Liver (tissue), 3 donors: Measurements from ENCODE around the gene ERBB3.

ENCODE experiments used
- FOXA1 ChIP-seq: IDR thresholded peaks from 2 replicates; pipeline ENCODE4 v1.6.1; 2016; ENCODE audit warnings: antibody characterized with exemption
- GABPA ChIP-seq, 2 donors: IDR thresholded peaks in 1 of 2; conservative IDR thresholded peaks in 1 of 2; 2 replicates each; pipeline ENCODE4 v1.6.1; 2016; ENCODE audit warnings: antibody characterized with exemption in 2 of 2, mild to moderate bottlenecking in 1 of 2, moderate library complexity in 1 of 2
- HNF4A ChIP-seq, 2 donors: conservative IDR thresholded peaks; 2 replicates each; pipeline ENCODE4 v1.6.1; 2016; ENCODE audit warnings: antibody characterized with exemption in 2 of 2, mild to moderate bottlenecking in 2 of 2
- HNF4G ChIP-seq: IDR thresholded peaks from 2 replicates; pipeline ENCODE4 v1.6.1; 2016; ENCODE audit warnings: antibody characterized with exemption
- JUND ChIP-seq, 2 donors: IDR thresholded peaks; 2 replicates each; pipeline ENCODE4 v1.6.1; 2016; ENCODE audit warnings: antibody characterized with exemption in 2 of 2
- MAX ChIP-seq: IDR thresholded peaks from 2 replicates; pipeline ENCODE4 v1.6.1; 2016; ENCODE audit warnings: antibody characterized with exemption
- RAD21 ChIP-seq, 2 donors: IDR thresholded peaks; 2 replicates each; pipeline ENCODE4 v1.6.1; 2016; ENCODE audit warnings: antibody characterized with exemption in 2 of 2, mild to moderate bottlenecking in 2 of 2
- TAF1 ChIP-seq: conservative IDR thresholded peaks from 2 replicates; pipeline ENCODE4 v1.6.1; 2016; ENCODE audit warnings: antibody characterized with exemption, mild to moderate bottlenecking
- TF ChIP-seq, protein P1 (sequence below): fragments of 150-350 bp; IDR thresholded peaks from 2 replicates; pipeline ENCODE4 v1.5.1; 2017; ENCODE audit warnings: improper control_type of control experiment, low read depth, low read length; ENCODE audit not compliant: missing input control
- TF ChIP-seq, protein P2 (sequence below): IDR thresholded peaks from 2 replicates; pipeline ENCODE4 v1.6.1; 2016; ENCODE audit warnings: antibody characterized with exemption, mild to moderate bottlenecking
- TF ChIP-seq, protein P3 (sequence below): IDR thresholded peaks from 2 replicates; pipeline ENCODE4 v1.6.1; 2016; ENCODE audit warnings: antibody characterized with exemption
- donor health status: healthy.
- donor health status: healthy.

DNA sequence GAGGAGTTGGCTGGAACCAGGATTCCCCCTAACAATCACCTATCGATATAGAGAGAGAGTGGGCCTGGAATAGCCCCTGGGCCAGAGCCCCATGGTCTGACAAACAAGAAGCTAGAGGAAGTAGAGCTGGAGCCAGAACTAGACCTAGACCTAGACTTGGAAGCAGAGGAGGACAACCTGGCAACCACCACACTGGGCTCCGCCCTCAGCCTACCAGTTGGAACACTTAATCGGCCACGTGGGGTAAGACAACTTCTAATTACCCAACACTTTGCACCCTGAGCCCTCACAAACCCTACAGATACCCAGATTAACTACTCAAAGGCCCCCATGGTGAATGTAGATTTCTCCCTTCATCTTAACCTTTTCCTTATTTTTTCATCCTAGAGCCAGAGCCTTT is 19.8 kb downstream of the ERBB3 start:
- TF ChIP-seq, protein P1, sequence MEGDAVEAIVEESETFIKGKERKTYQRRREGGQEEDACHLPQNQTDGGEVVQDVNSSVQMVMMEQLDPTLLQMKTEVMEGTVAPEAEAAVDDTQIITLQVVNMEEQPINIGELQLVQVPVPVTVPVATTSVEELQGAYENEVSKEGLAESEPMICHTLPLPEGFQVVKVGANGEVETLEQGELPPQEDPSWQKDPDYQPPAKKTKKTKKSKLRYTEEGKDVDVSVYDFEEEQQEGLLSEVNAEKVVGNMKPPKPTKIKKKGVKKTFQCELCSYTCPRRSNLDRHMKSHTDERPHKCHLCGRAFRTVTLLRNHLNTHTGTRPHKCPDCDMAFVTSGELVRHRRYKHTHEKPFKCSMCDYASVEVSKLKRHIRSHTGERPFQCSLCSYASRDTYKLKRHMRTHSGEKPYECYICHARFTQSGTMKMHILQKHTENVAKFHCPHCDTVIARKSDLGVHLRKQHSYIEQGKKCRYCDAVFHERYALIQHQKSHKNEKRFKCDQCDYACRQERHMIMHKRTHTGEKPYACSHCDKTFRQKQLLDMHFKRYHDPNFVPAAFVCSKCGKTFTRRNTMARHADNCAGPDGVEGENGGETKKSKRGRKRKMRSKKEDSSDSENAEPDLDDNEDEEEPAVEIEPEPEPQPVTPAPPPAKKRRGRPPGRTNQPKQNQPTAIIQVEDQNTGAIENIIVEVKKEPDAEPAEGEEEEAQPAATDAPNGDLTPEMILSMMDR, result no peak
- TF ChIP-seq, protein P2, sequence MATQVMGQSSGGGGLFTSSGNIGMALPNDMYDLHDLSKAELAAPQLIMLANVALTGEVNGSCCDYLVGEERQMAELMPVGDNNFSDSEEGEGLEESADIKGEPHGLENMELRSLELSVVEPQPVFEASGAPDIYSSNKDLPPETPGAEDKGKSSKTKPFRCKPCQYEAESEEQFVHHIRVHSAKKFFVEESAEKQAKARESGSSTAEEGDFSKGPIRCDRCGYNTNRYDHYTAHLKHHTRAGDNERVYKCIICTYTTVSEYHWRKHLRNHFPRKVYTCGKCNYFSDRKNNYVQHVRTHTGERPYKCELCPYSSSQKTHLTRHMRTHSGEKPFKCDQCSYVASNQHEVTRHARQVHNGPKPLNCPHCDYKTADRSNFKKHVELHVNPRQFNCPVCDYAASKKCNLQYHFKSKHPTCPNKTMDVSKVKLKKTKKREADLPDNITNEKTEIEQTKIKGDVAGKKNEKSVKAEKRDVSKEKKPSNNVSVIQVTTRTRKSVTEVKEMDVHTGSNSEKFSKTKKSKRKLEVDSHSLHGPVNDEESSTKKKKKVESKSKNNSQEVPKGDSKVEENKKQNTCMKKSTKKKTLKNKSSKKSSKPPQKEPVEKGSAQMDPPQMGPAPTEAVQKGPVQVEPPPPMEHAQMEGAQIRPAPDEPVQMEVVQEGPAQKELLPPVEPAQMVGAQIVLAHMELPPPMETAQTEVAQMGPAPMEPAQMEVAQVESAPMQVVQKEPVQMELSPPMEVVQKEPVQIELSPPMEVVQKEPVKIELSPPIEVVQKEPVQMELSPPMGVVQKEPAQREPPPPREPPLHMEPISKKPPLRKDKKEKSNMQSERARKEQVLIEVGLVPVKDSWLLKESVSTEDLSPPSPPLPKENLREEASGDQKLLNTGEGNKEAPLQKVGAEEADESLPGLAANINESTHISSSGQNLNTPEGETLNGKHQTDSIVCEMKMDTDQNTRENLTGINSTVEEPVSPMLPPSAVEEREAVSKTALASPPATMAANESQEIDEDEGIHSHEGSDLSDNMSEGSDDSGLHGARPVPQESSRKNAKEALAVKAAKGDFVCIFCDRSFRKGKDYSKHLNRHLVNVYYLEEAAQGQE, result no peak
- no peak for TF ChIP-seq JUND (IDR thresholded peaks at IDR 0.05)
- TF ChIP-seq FOXA1, result no peak
- TF ChIP-seq GABPA (IDR thresholded peaks at IDR 0.05 in 1 of 2, conservative IDR thresholded peaks at IDR 0.05 in 1 of 2), result no peak
- no peak for TF ChIP-seq MAX
- TF ChIP-seq, protein P3, sequence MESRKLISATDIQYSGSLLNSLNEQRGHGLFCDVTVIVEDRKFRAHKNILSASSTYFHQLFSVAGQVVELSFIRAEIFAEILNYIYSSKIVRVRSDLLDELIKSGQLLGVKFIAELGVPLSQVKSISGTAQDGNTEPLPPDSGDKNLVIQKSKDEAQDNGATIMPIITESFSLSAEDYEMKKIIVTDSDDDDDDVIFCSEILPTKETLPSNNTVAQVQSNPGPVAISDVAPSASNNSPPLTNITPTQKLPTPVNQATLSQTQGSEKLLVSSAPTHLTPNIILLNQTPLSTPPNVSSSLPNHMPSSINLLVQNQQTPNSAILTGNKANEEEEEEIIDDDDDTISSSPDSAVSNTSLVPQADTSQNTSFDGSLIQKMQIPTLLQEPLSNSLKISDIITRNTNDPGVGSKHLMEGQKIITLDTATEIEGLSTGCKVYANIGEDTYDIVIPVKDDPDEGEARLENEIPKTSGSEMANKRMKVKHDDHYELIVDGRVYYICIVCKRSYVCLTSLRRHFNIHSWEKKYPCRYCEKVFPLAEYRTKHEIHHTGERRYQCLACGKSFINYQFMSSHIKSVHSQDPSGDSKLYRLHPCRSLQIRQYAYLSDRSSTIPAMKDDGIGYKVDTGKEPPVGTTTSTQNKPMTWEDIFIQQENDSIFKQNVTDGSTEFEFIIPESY, result no peak
- no peak for TF ChIP-seq HNF4G
- no peak for TF ChIP-seq HNF4A (conservative IDR thresholded peaks at IDR 0.05)
- TF ChIP-seq RAD21 (IDR thresholded peaks at IDR 0.05), result no peak
- TF ChIP-seq TAF1, result no peak
